ENCODE measurements around the gene ADAMTS14. TPM values are rescaled to one million over a fixed set of nuclear protein-coding genes. Genes with fewer than 3 reads are reported as not detected.

Gene ADAMTS14
- polyA plus RNA-seq, 1 donor (not counting 4 experiments of a cell fraction or from before 2014, with no cell fraction given), result 0.09 TPM

DNA sequence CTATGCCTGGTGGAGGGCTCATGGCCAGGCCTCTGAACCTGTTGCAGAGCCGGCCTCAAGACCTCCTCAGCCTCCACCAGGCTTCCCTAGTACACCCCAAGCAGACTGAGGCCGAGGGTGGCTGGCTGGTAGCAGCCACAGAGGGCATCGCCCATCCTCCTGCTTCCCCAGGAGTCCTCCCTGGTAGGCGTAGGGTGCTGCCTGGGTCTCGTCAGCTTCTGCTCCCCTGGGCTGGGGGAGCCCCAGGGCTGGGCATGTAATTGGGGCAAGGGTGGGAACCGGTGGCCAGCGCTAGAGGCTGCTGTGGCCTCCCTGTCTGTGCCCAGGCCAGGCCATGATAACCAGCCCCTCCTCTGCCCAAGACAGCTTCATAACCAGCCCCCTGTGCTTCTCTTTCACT, 80.3 kb downstream of the ADAMTS14 start:
- H3K4me2 ChIP-seq (ENCODE audit: control insufficient read depth, extremely low read depth, insufficient read depth, low read depth, low read length), result no peak overlapping the region
- TF ChIP-seq, protein P1, sequence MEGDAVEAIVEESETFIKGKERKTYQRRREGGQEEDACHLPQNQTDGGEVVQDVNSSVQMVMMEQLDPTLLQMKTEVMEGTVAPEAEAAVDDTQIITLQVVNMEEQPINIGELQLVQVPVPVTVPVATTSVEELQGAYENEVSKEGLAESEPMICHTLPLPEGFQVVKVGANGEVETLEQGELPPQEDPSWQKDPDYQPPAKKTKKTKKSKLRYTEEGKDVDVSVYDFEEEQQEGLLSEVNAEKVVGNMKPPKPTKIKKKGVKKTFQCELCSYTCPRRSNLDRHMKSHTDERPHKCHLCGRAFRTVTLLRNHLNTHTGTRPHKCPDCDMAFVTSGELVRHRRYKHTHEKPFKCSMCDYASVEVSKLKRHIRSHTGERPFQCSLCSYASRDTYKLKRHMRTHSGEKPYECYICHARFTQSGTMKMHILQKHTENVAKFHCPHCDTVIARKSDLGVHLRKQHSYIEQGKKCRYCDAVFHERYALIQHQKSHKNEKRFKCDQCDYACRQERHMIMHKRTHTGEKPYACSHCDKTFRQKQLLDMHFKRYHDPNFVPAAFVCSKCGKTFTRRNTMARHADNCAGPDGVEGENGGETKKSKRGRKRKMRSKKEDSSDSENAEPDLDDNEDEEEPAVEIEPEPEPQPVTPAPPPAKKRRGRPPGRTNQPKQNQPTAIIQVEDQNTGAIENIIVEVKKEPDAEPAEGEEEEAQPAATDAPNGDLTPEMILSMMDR (optimal IDR thresholded peaks at IDR 0.05 in 1 of 3, IDR thresholded peaks at IDR 0.05 in 1 of 3, conservative IDR thresholded peaks at IDR 0.05 in 1 of 3; ENCODE audit: extremely low read depth in 1 of 3, insufficient read depth in 2 of 3, low read length in 3 of 3), result no peak
- TF ChIP-seq EZH2 (IDR thresholded peaks at IDR 0.05; ENCODE audit: low read length), result no peak
- no peaks in the 10 kb centered on the region for H3K9me1 ChIP-seq (ENCODE audit: control insufficient read depth, extremely low read depth, insufficient read depth, low read length)
- peaks cover 2% of the 10 kb centered on the region for H3K27me3 ChIP-seq (ENCODE audit: control insufficient read depth, extremely low read depth, insufficient read depth, low read length)
- H3K4me3 ChIP-seq (ENCODE audit: control insufficient read depth in 2 of 3, extremely low read depth in 1 of 3, insufficient read depth in 2 of 3, low read depth in 1 of 3, low read length in 3 of 3), result no peak overlapping the region
- H4K20me1 ChIP-seq (ENCODE audit: control insufficient read depth, extremely low read depth, insufficient read depth, low read length), result no peaks in the 10 kb centered on the region
- H3K36me3 ChIP-seq (ENCODE audit: control insufficient read depth in 2 of 2, extremely low read depth in 1 of 2, insufficient read depth in 2 of 2, low read length in 2 of 2), result no peaks in the 10 kb centered on the region
- H3K9ac ChIP-seq (ENCODE audit: control insufficient read depth, extremely low read depth, insufficient read depth, low read length), result no peak overlapping the region
- no peak overlapping the region for H2AFZ ChIP-seq (ENCODE audit: control insufficient read depth, low read length)
- FAIRE-seq (no peak), DNase-seq (ENCODE audit: low read depth, low spot score) (no peak)
- no peaks in the 10 kb centered on the region for H3K9me3 ChIP-seq (ENCODE audit: control insufficient read depth, low read depth, low read length)
- H3K79me2 ChIP-seq (ENCODE audit: control insufficient read depth, insufficient read depth, low read length), result no peaks in the 10 kb centered on the region
- dilution Hi-C loops (cut with MboI; ENCODE audit: extremely low pct_ligation_motif_present, low sequenced_read_pairs), result no loop called here
- no peak overlapping the region for H3K27ac ChIP-seq (ENCODE audit: control insufficient read depth, insufficient read depth, low read length)
- H3K4me1 ChIP-seq (ENCODE audit: control insufficient read depth, extremely low read depth, insufficient read depth, low read length), result no peaks in the 10 kb centered on the region

DNA sequence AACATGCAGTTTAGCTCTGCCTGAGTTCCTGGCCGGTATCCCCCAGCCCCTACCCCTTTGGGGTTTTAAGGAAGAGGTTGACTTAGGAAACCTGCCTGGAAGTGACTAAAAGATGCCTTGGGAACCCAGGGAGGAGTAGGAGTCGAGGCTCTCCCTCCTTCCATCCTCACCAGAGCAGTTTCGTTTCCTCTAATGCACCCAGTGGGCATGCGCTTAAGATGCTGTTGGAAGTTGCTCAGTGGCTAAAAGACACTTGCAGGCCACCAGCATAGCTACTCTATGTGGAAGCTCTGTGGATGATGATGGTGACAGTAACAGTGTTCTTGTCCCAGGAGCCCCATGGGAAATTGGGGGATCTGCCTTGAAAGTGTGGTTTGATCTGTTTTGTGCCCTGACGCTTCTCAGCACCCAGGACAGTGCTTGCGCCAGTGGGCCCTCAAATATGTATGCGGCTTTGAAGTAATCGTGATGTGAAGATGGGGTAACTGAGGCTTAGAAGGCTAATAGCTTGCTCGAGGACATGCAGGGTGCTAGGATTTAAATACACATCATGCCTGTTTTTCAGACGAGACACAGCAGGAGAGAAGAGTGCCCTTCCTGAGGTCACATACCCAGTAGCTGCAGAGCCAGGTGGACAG, 80.8 kb downstream of the ADAMTS14 start:
- Histone ChIP-seq H3K9ac (ENCODE audit: control insufficient read depth, extremely low read depth, insufficient read depth, low read length) (no peak overlapping the region), H3K4me3 (ENCODE audit: control insufficient read depth in 2 of 3, extremely low read depth in 1 of 3, insufficient read depth in 2 of 3, low read depth in 1 of 3, low read length in 3 of 3) (no peak overlapping the region), H3K4me1 (ENCODE audit: control insufficient read depth, extremely low read depth, insufficient read depth, low read length) (no peaks in the 10 kb centered on the region), H3K9me3 (ENCODE audit: control insufficient read depth, low read depth, low read length) (no peaks in the 10 kb centered on the region), H3K9me1 (ENCODE audit: control insufficient read depth, extremely low read depth, insufficient read depth, low read length) (no peaks in the 10 kb centered on the region), H2AFZ (ENCODE audit: control insufficient read depth, low read length) (no peak overlapping the region), H4K20me1 (ENCODE audit: control insufficient read depth, extremely low read depth, insufficient read depth, low read length) (no peaks in the 10 kb centered on the region), H3K4me2 (ENCODE audit: control insufficient read depth, extremely low read depth, insufficient read depth, low read depth, low read length) (no peak overlapping the region), H3K27me3 (ENCODE audit: control insufficient read depth, extremely low read depth, insufficient read depth, low read length) (peaks cover 2% of the 10 kb centered on the region), H3K36me3 (ENCODE audit: control insufficient read depth in 2 of 2, extremely low read depth in 1 of 2, insufficient read depth in 2 of 2, low read length in 2 of 2) (no peaks in the 10 kb centered on the region), H3K79me2 (ENCODE audit: control insufficient read depth, insufficient read depth, low read length) (no peaks in the 10 kb centered on the region), H3K27ac (ENCODE audit: control insufficient read depth, insufficient read depth, low read length) (no peak overlapping the region)
- FAIRE-seq (no peak), DNase-seq (ENCODE audit: low read depth, low spot score) (no peak)
- no peak for TF ChIP-seq EZH2 (IDR thresholded peaks at IDR 0.05; ENCODE audit: low read length)
- TF ChIP-seq, protein P1 (optimal IDR thresholded peaks at IDR 0.05 in 1 of 3, IDR thresholded peaks at IDR 0.05 in 1 of 3, conservative IDR thresholded peaks at IDR 0.05 in 1 of 3; ENCODE audit: extremely low read depth in 1 of 3, insufficient read depth in 2 of 3, low read length in 3 of 3), result no peak
- dilution Hi-C loops (cut with MboI; ENCODE audit: extremely low pct_ligation_motif_present, low sequenced_read_pairs), result no loop called here
